Measurements from ENCODE around the gene TGM6.

DNA sequence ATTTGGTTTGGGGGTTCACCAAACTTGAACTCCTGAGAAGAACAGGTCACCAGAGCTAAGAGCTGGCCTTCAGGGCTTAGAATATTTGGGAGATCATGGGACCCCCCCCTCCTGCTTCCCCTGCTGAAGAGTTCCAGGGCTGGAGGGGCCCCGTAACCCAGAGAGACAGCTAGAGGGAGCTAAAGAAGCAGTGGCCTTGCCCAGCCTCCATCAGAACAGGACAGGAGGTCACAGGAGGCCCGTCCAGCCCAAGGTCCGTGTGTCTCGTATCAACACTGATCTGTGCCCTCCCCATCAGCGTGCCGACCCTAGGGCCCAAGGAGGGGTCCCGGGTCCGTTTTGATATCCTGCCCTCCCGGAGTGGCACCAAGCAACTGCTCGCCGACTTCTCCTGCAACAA, 40.6 kb upstream of the TGM6 start:
- TF ChIP-seq, protein P1, sequence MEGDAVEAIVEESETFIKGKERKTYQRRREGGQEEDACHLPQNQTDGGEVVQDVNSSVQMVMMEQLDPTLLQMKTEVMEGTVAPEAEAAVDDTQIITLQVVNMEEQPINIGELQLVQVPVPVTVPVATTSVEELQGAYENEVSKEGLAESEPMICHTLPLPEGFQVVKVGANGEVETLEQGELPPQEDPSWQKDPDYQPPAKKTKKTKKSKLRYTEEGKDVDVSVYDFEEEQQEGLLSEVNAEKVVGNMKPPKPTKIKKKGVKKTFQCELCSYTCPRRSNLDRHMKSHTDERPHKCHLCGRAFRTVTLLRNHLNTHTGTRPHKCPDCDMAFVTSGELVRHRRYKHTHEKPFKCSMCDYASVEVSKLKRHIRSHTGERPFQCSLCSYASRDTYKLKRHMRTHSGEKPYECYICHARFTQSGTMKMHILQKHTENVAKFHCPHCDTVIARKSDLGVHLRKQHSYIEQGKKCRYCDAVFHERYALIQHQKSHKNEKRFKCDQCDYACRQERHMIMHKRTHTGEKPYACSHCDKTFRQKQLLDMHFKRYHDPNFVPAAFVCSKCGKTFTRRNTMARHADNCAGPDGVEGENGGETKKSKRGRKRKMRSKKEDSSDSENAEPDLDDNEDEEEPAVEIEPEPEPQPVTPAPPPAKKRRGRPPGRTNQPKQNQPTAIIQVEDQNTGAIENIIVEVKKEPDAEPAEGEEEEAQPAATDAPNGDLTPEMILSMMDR (IDR thresholded peaks at IDR 0.05; ENCODE audit: poor library complexity), result no peak
- no peak for TF ChIP-seq EZH2phosphoT487 (IDR thresholded peaks at IDR 0.05; ENCODE audit: low read depth, severe bottlenecking, unreplicated experiment)
